ENCODE results near the gene ITGB1BP1. TPM values are rescaled to one million over a fixed set of nuclear protein-coding genes. Genes with fewer than 3 reads are reported as not detected.
A peak's percentile ranks its signal among the peaks of the same experiment; 100 is the strongest.

ITGB1BP1 gene
- total RNA-seq, 1 donor, result 30.8 TPM

- DNase-seq (ENCODE audit: insufficient read length, low spot score, missing footprints), result peak; percentile 56
- Histone ChIP-seq H3K27me3 (ENCODE audit: insufficient read depth, low read length) (no peaks in the 10 kb centered on the region), H3K4me3 (ENCODE audit: insufficient read depth, low read length) (no peak overlapping the region), H4K20me1 (ENCODE audit: insufficient read depth, low read length) (peaks cover 3% of the 10 kb centered on the region), H3K4me2 (ENCODE audit: insufficient read depth, low read length) (peak overlapping the region; percentile 48), H3K9me3 (ENCODE audit: low read depth, low read length) (no peaks in the 10 kb centered on the region), H3K27ac (ENCODE audit: low read depth, low read length) (peak overlapping the region; percentile 77), H3K79me2 (ENCODE audit: insufficient read depth, low read length) (peaks cover 86% of the 10 kb centered on the region), H3K4me1 (ENCODE audit: insufficient read depth, low read length) (peaks cover 17% of the 10 kb centered on the region), H3K36me3 (ENCODE audit: insufficient read depth, low read length) (peaks cover 49% of the 10 kb centered on the region), H2AFZ (ENCODE audit: low read length) (no peak overlapping the region)
- TF ChIP-seq CTCF (IDR thresholded peaks at IDR 0.05; ENCODE audit: extremely low read depth, low read depth, low read length), result no peak
Observed at GRCh38 chr2:9416267-9416961, 6.9 kb downstream of the ITGB1BP1 start.

- Histone ChIP-seq H3K9me3 (ENCODE audit: low read depth, low read length) (no peaks in the 10 kb centered on the region), H3K27ac (ENCODE audit: low read depth, low read length) (peak overlapping the region; percentile 77), H3K4me1 (ENCODE audit: insufficient read depth, low read length) (peaks cover 15% of the 10 kb centered on the region), H3K4me2 (ENCODE audit: insufficient read depth, low read length) (peak overlapping the region; percentile 48), H3K79me2 (ENCODE audit: insufficient read depth, low read length) (peaks cover 79% of the 10 kb centered on the region), H4K20me1 (ENCODE audit: insufficient read depth, low read length) (peaks cover 3% of the 10 kb centered on the region), H3K4me3 (ENCODE audit: insufficient read depth, low read length) (no peak overlapping the region), H3K27me3 (ENCODE audit: insufficient read depth, low read length) (no peaks in the 10 kb centered on the region), H2AFZ (ENCODE audit: low read length) (peak overlapping the region; percentile 56), H3K36me3 (ENCODE audit: insufficient read depth, low read length) (peaks cover 54% of the 10 kb centered on the region)
- peak; percentile 85 for DNase-seq (ENCODE audit: insufficient read length, low spot score, missing footprints)
- no peak for TF ChIP-seq CTCF (IDR thresholded peaks at IDR 0.05; ENCODE audit: extremely low read depth, low read depth, low read length)
Observed at GRCh38 chr2:9415516-9416169, 7.7 kb downstream of the ITGB1BP1 start.

- Histone ChIP-seq H3K79me2 (ENCODE audit: insufficient read depth, low read length) (peaks cover 50% of the 10 kb centered on the region), H3K27me3 (ENCODE audit: insufficient read depth, low read length) (no peaks in the 10 kb centered on the region), H3K4me3 (ENCODE audit: insufficient read depth, low read length) (no peak overlapping the region), H3K4me1 (ENCODE audit: insufficient read depth, low read length) (peaks cover 24% of the 10 kb centered on the region), H4K20me1 (ENCODE audit: insufficient read depth, low read length) (peaks cover 4% of the 10 kb centered on the region), H3K9me3 (ENCODE audit: low read depth, low read length) (no peaks in the 10 kb centered on the region), H2AFZ (ENCODE audit: low read length) (no peak overlapping the region), H3K36me3 (ENCODE audit: insufficient read depth, low read length) (peaks cover 58% of the 10 kb centered on the region), H3K4me2 (ENCODE audit: insufficient read depth, low read length) (no peak overlapping the region), H3K27ac (ENCODE audit: low read depth, low read length) (no peak overlapping the region)
- no peak for TF ChIP-seq CTCF (IDR thresholded peaks at IDR 0.05; ENCODE audit: extremely low read depth, low read depth, low read length)
- DNase-seq (ENCODE audit: insufficient read length, low spot score, missing footprints), result no peak
Observed at GRCh38 chr2:9412781-9413180, 10.5 kb downstream of the ITGB1BP1 start.

GRCh38 chr2:9410108-9410507 lies 13.2 kb downstream of the ITGB1BP1 start:
- Histone ChIP-seq H3K27ac (ENCODE audit: low read depth, low read length) (no peak overlapping the region), H3K4me3 (ENCODE audit: insufficient read depth, low read length) (no peak overlapping the region), H3K27me3 (ENCODE audit: insufficient read depth, low read length) (no peaks in the 10 kb centered on the region), H2AFZ (ENCODE audit: low read length) (no peak overlapping the region), H3K9me3 (ENCODE audit: low read depth, low read length) (no peaks in the 10 kb centered on the region), H3K4me2 (ENCODE audit: insufficient read depth, low read length) (no peak overlapping the region), H3K4me1 (ENCODE audit: insufficient read depth, low read length) (peaks cover 12% of the 10 kb centered on the region), H3K79me2 (ENCODE audit: insufficient read depth, low read length) (peaks cover 25% of the 10 kb centered on the region), H3K36me3 (ENCODE audit: insufficient read depth, low read length) (peaks cover 52% of the 10 kb centered on the region), H4K20me1 (ENCODE audit: insufficient read depth, low read length) (peaks cover 4% of the 10 kb centered on the region)
- no peak for TF ChIP-seq CTCF (IDR thresholded peaks at IDR 0.05; ENCODE audit: extremely low read depth, low read depth, low read length)
- DNase-seq (ENCODE audit: insufficient read length, low spot score, missing footprints), result no peak

Data from osteoblast (primary cell).